ENCODE measurements around the gene PTPRZ1. TPM values are rescaled to one million over a fixed set of nuclear protein-coding genes. Genes with fewer than 3 reads are reported as not detected.

Gene PTPRZ1
- total and polyA plus RNA-seq, 2 of the 13 experiments (the other 11 are each of a cell fraction or from before 2014, with no cell fraction given), result not detected

- no peak for TF ChIP-seq RNF219 (CRISPR knock-in tag; IDR thresholded peaks at IDR 0.05)
- TF ChIP-seq ZNF891 (CRISPR knock-in tag; IDR thresholded peaks at IDR 0.05), result no peak
- no peak for TF ChIP-seq SP1 (IDR thresholded peaks at IDR 0.05)
- no peak for TF ChIP-seq SP1 (CRISPR knock-in tag; IDR thresholded peaks at IDR 0.05)
- no peak for TF ChIP-seq MYC (CRISPR knock-in tag; IDR thresholded peaks at IDR 0.05; ENCODE audit: borderline replicate concordance)
- 0 out of 4 replicates have a peak, but pooled peaks of 1 of the 2 experiments have one; percentile 43 for TF ChIP-seq KLF16 (CRISPR knock-in tag; IDR thresholded peaks at IDR 0.05)
- TF ChIP-seq ZNF687 (CRISPR knock-in tag; IDR thresholded peaks at IDR 0.05), result no peak
- no peak for TF ChIP-seq ETV6 (CRISPR knock-in tag; conservative IDR thresholded peaks at IDR 0.05)
- no peak for TF ChIP-seq ZNF720 (CRISPR knock-in tag; IDR thresholded peaks at IDR 0.05)
- no peak for TF ChIP-seq HNRNPK (IDR thresholded peaks at IDR 0.05; ENCODE audit: low read depth, low read length, poor library complexity, severe bottlenecking)
- TF ChIP-seq AKNA (CRISPR knock-in tag; IDR thresholded peaks at IDR 0.05; ENCODE audit: borderline replicate concordance), result no peak
- TF ChIP-seq RNF2 (conservative IDR thresholded peaks at IDR 0.05; ENCODE audit: low read depth), result no peak
- TF ChIP-seq SIN3A (IDR thresholded peaks at IDR 0.05; ENCODE audit: borderline replicate concordance, low read depth, low read length), result no peak
- TF ChIP-seq ZFP91 (CRISPR knock-in tag; IDR thresholded peaks at IDR 0.05; ENCODE audit: borderline replicate concordance), result no peak
- TF ChIP-seq SAP130 (CRISPR knock-in tag; IDR thresholded peaks at IDR 0.05; ENCODE audit: low read depth), result no peak
- no peak for TF ChIP-seq ZNF17 (CRISPR knock-in tag; IDR thresholded peaks at IDR 0.05)
- TF ChIP-seq DRAP1 (CRISPR knock-in tag; IDR thresholded peaks at IDR 0.05), result no peak; the same call in 1 of the 2 replicates
- TF ChIP-seq XBP1 (CRISPR knock-in tag; IDR thresholded peaks at IDR 0.05), result no peak
Observed at GRCh38 chr7:121824276-121824675, 48.7 kb upstream of the PTPRZ1 start (continued).
